Suprapubic skin (tissue), 4 donors: ENCODE results near the gene SMIM13. TPM values are rescaled to one million over a fixed set of nuclear protein-coding genes. Genes with fewer than 3 reads are reported as not detected.

Source experiments
- DNase-seq, 2 donors: peaks; one replicate each; pipeline ENCODE4 v3.0.0-alpha.2; 2019; ENCODE audit warnings: low spot score in 2 of 2
- H3K27ac ChIP-seq: fragments of 200-600 bp; sonication (generic); one replicate; pipeline ENCODE4 v1.5.1; 2019
- H3K27me3 ChIP-seq: fragments of 200-600 bp; sonication (generic); one replicate; pipeline ENCODE4 v1.5.1; 2019
- H3K36me3 ChIP-seq: fragments of 200-600 bp; sonication (generic); one replicate; pipeline ENCODE4 v1.5.1; 2019
- H3K4me1 ChIP-seq: fragments of 200-600 bp; sonication (generic); one replicate; pipeline ENCODE4 v1.5.1; 2019
- H3K4me3 ChIP-seq: fragments of 200-600 bp; sonication (generic); one replicate; pipeline ENCODE4 v1.5.1; 2019; ENCODE audit warnings: mild to moderate bottlenecking
- H3K9me3 ChIP-seq: fragments of 200-600 bp; sonication (generic); one replicate; pipeline ENCODE4 v1.5.1; 2019
- EP300 ChIP-seq: sonication (generic); formaldehyde crosslinking; IDR thresholded peaks from one replicate; pipeline ENCODE4 v1.6.1; 2017; ENCODE audit warnings: antibody characterized with exemption
- POLR2A ChIP-seq, 2 donors: fragments of 450-650 bp; IDR thresholded peaks; one replicate each; pipeline ENCODE4 v1.6.1; 2017; ENCODE audit warnings: antibody characterized with exemption in 2 of 2, mild to moderate bottlenecking in 2 of 2, moderate library complexity in 2 of 2
- POLR2AphosphoS5 ChIP-seq, 3 donors: sonication (generic); formaldehyde crosslinking; IDR thresholded peaks; one replicate each; pipeline ENCODE4 v1.6.1; 2017; ENCODE audit warnings: antibody characterized with exemption in 3 of 3
- WGBS: methylation state at CpG from one replicate; pipeline ENCODE4 v1.1.5; 2018; 5-methylcytosine and 5-hydroxymethylcytosine counted together
- total RNA-seq, 4 donors: library from RNA; depleted of rRNA; stranded (reverse); fragments of >200 nt; gene quantifications; one replicate each; pipeline ENCODE4 v1.1.0, GENCODE V29; 2016
- TF ChIP-seq, protein P1 (sequence below), 2 donors: fragments of 200-600 bp in 1 of 2; fragments of 450-650 bp in 1 of 2; sonication (generic) in 1 of 2; IDR thresholded peaks; one replicate each; pipeline ENCODE4 v1.5.1; 2016 to 2019; ENCODE audit warnings: antibody characterized with exemption in 2 of 2, mild to moderate bottlenecking in 1 of 2, moderate library complexity in 1 of 2

SMIM13 gene
- total RNA-seq, 4 donors from 2014 or later, result 9.3 to 15.6 (median 10.7) TPM

DNA sequence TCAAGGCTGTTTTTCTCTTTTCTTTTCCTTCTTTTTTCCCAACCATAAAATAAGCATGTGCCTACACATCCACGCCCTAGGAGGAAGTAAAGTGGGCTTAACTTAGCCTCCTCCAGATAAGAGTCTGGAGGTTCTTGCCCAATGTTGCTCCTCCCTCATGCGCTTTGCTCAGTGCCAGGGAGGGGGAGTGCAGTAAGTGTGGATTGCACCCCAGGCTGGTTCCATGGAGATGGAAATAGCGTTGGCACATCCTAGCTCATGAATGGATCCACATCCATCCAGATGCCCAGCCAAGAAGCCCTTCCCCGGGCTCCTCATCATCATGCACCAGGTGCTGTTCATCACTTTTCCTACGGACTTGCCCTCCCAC is 80.6 kb downstream of the SMIM13 start:
- H3K27me3 ChIP-seq, result no peaks in the 10 kb centered on the region
- H3K27ac ChIP-seq, result no peak overlapping the region
- DNase-seq, result no peak
- 94% methylated on average over 5 of the region's 5 CpGs for WGBS
- peaks cover 3% of the 10 kb centered on the region for H3K9me3 ChIP-seq
- no peaks in the 10 kb centered on the region for H3K36me3 ChIP-seq
- no peaks in the 10 kb centered on the region for H3K4me1 ChIP-seq
- no peak for TF ChIP-seq POLR2AphosphoS5 (IDR thresholded peaks at IDR 0.05)
- TF ChIP-seq, protein P1, sequence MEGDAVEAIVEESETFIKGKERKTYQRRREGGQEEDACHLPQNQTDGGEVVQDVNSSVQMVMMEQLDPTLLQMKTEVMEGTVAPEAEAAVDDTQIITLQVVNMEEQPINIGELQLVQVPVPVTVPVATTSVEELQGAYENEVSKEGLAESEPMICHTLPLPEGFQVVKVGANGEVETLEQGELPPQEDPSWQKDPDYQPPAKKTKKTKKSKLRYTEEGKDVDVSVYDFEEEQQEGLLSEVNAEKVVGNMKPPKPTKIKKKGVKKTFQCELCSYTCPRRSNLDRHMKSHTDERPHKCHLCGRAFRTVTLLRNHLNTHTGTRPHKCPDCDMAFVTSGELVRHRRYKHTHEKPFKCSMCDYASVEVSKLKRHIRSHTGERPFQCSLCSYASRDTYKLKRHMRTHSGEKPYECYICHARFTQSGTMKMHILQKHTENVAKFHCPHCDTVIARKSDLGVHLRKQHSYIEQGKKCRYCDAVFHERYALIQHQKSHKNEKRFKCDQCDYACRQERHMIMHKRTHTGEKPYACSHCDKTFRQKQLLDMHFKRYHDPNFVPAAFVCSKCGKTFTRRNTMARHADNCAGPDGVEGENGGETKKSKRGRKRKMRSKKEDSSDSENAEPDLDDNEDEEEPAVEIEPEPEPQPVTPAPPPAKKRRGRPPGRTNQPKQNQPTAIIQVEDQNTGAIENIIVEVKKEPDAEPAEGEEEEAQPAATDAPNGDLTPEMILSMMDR (IDR thresholded peaks at IDR 0.05), result no peak
- TF ChIP-seq POLR2A (IDR thresholded peaks at IDR 0.05), result no peak
- TF ChIP-seq EP300, result no peak
- H3K4me3 ChIP-seq, result no peak overlapping the region

DNA sequence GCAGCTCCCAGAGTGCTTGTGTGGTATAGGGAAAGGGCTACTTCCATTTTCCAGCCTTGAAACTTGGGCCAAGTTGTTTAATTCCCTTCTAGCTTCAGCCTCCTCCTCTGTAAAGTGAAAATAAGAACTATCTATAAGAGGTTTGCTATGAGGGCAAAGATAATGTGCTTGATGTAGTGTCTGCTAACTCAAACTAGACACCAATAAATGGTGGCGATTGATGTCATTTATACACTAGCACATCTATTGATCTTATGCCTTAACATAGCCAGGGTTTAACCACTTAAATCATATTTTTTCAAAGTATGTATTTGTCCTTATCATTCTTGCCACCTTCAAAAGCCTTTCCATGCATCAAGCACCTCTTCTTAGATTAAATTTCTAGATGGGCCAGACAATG is 83.6 kb downstream of the SMIM13 start:
- Histone ChIP-seq H3K27ac (no peak overlapping the region), H3K4me3 (no peak overlapping the region), H3K9me3 (peaks cover 9% of the 10 kb centered on the region), H3K4me1 (no peaks in the 10 kb centered on the region), H3K27me3 (no peaks in the 10 kb centered on the region), H3K36me3 (no peaks in the 10 kb centered on the region)
- TF ChIP-seq EP300 (no peak), POLR2A (IDR thresholded peaks at IDR 0.05) (no peak), POLR2AphosphoS5 (IDR thresholded peaks at IDR 0.05) (no peak)
- TF ChIP-seq, protein P1 (IDR thresholded peaks at IDR 0.05), result no peak
- 100% methylated on average over 1 of the region's 1 CpG for WGBS
- DNase-seq, result no peak

DNA sequence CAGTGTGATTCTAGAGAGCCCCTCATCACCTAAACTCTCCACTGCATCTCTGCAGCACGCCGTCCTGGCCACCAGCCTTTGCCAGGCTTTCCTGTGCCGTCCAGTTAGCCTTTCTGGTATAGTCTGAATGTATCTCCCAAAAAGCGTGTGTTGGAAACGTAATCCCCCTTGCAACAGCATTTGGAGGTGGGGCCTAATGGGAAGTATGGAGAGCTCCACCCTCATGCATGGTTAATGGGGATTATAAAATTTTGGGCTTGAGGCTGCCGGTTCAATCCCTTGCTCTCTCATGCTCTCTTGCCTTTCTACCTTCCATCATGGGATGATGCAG is 85.4 kb downstream of the SMIM13 start:
- DNase-seq, result no peak
- WGBS, result 98% methylated on average over 6 of the region's 6 CpGs
- Histone ChIP-seq H3K27ac (no peak overlapping the region), H3K27me3 (no peaks in the 10 kb centered on the region), H3K4me1 (peaks cover 2% of the 10 kb centered on the region), H3K36me3 (peaks cover under 1% of the 10 kb centered on the region), H3K4me3 (no peak overlapping the region), H3K9me3 (peaks cover 9% of the 10 kb centered on the region)
- TF ChIP-seq POLR2A (IDR thresholded peaks at IDR 0.05), result no peak
- TF ChIP-seq, protein P1 (IDR thresholded peaks at IDR 0.05), result no peak
- no peak for TF ChIP-seq POLR2AphosphoS5 (IDR thresholded peaks at IDR 0.05)
- no peak for TF ChIP-seq EP300

DNA sequence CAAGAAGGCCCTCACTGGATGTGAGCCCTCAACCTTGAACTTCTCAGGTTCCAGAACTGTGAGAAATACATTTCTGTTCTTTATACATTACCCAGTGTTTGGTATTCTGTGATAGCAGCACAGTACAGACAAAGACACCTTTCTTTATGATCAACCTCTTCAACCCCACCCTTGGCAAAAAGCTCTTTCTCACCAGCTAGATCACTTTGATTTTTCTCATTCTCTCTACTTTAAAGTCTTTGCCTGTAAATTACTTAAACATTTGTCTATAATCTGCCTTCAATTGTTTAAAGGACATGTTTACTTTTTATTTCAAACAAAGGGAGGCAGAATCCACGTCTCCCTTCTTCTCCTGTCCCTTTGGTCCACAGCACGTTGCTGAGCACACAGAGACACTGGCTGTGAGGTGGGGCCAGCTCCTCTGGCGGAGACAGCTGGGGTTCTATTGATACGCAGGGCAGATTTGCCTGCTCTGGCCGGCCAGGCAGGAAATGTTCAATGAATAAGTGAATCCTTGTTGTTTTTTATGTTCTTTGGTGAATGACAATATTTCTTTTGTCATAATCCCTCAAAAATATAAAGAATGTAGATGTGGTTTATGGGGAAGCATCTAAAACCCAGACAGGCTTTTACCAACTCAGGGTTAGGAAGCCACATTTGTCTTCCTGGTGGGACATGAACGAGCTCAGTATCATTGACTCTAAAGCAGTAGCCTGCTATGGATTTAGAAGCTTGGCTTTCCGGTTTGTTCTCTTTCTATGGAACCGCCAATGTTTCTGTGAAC is 86.0 kb downstream of the SMIM13 start:
- DNase-seq, result no peak
- Histone ChIP-seq H3K36me3 (peaks cover 5% of the 10 kb centered on the region), H3K27ac (no peak overlapping the region), H3K4me3 (no peak overlapping the region), H3K9me3 (peaks cover 9% of the 10 kb centered on the region), H3K27me3 (no peaks in the 10 kb centered on the region), H3K4me1 (peaks cover 2% of the 10 kb centered on the region)
- WGBS, result 73% methylated on average over 8 of the region's 8 CpGs
- TF ChIP-seq POLR2A (IDR thresholded peaks at IDR 0.05) (no peak), POLR2AphosphoS5 (IDR thresholded peaks at IDR 0.05) (no peak), EP300 (no peak)
- TF ChIP-seq, protein P1 (IDR thresholded peaks at IDR 0.05), result no peak

DNA sequence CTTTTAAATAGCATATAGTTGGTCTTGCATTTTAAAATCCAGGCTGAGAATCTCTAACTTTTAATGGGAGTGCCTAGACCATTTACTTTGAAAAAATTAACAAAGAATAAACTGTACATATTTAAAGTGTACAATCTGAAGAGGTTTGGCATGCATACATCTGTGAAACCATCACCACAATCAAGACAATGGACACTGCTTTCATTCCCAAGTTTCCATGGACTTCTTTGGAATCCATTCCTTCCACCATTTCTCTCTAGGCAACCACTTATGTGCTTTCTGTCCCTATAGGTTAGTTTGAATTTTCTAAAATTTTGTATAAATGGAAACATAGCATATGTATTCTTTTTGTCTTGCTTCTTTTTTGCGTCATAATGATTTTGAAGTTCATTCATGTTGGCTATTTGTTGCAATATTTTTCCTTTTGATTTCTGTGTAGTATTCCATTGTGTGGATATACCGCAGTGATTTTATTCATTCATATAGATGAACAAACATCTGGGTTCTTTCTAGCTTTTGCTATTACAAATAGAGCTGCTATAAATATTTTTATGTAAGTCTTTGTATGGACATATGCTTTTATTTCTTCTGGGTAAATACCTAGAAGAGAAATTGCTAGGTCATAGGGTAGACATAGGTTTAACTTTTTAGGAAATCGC is 88.0 kb downstream of the SMIM13 start:
- peaks cover 9% of the 10 kb centered on the region for H3K9me3 ChIP-seq
- H3K36me3 ChIP-seq, result peaks cover 20% of the 10 kb centered on the region
- peaks cover 2% of the 10 kb centered on the region for H3K4me1 ChIP-seq
- no peak for TF ChIP-seq POLR2AphosphoS5 (IDR thresholded peaks at IDR 0.05)
- no peak overlapping the region for H3K4me3 ChIP-seq
- no peaks in the 10 kb centered on the region for H3K27me3 ChIP-seq
- 98% methylated on average over 3 of the region's 3 CpGs for WGBS
- no peak overlapping the region for H3K27ac ChIP-seq
- no peak for DNase-seq
